SKM-1 treated with dmso at 0.1 percent for 144 hours (cell line): Measurements from ENCODE around the gene HOOK2.
"Not testable (repeated sequence)": the region's sequence is repeated elsewhere in the genome, so short reads cannot be mapped to it uniquely, and the experiment has no call there.

Source experiments
- DNase-seq: peaks from one replicate; lab custom pipeline; 2025; ENCODE audit not compliant: unreplicated experiment; lab: John Stamatoyannopoulos, UW

HOOK2 gene

GRCh38 chr19:12722566-12723380, 52.6 kb downstream of the HOOK2 start:
- DNase-seq: peak; percentile 97

DNA sequence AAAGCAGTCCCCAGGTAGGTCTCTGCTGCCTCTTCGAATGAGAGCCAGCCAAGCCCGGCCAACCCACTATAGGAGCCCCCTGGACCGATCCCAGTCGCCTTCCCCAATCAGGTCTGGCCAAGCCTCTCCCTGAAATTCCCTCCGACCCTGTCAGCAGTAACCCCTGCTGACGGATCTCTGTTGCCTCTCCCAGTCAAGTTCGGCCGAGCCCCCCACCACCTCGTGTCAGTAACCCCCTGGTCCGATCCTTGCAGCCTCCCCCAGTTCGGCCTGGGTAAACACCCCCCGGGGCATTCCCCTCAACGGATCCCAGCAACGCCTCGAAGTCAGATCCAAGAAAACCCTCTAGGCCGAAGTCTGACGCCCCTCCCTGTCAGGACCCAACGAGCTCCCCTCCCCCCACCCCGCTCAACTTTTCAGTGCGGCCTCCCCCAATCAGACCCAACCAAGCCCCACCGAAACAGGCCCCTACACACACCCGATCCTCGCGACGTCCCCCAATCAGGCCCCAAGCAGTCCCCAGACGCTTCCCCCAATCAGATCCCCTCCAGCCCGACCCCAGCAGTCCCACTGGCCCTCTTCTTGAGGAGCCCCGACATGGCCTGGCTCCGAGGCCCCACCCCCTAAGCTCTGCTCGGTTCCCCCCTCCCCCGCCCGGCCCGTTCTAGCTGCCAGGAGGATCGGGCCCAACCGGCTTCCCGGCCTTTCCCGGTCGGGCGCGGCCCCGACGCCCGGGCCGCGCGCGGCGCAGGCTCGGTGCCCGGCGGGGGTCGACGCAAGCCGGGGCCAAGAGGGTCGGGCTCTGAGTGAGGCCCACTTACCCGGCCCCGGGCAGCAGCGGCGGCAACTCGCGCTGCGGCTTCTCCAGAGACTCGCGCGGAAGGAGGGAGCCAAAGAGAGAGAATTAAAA, 53.4 kb downstream of the HOOK2 start:
- no peak for DNase-seq

DNA sequence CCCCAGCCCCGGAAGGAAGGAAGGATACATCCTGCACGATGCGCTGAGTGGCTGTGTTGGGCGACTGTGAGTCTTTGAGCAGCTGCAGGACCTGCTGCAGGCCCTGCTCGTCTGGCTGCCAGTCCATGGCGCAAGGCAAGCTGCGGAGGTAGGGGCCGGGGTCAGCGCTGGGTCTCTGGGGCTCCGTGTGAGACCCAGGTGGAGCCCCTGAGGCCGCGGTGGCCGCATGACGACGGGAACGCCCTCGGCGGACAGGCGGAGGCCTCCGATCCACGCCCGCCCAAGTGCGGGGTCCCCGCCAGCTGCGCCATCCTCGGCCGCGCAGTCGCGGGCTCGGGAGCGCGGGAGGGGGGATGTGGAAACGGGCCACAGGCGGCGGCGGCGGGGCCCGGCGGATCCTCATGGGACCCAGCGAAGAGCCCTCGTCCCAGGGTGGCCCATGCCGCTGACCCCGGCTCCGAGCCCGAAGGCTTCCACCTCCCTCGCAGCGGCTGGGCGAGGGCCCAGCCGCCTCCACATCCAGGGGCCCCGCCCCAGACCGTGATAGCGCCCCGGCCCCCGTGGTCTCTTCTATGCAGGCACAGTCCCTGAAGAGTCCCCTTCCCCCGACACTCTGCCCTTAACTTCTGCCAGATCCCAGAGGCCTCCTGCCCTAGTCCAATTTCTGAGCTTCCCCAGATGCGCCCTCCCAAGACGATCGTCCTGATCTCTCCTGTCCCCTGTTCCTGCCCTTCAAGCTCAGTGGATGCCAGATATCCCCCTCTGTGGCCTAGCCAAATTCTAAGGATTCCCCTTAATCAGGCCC, 54.3 kb downstream of the HOOK2 start:
- DNase-seq: no peak

GRCh38 chr19:12720296-12720695, 55.1 kb downstream of the HOOK2 start:
- no peak for DNase-seq

GRCh38 chr19:12715929-12716328, 59.4 kb downstream of the HOOK2 start:
- DNase-seq: no peak

- DNase-seq: no peak
Measured at GRCh38 chr19:12715102-12715501, 60.2 kb downstream of the HOOK2 start.

GRCh38 chr19:12713304-12713703, 62.0 kb downstream of the HOOK2 start:
- DNase-seq: not testable (repeated sequence)
